D721Med (cell line): ENCODE data around the gene IFIT2.

Source experiments
- DNase-seq: peaks from one replicate; pipeline ENCODE4 v3.0.0; 2011; ENCODE audit warnings: low spot score; ENCODE audit not compliant: insufficient read length
- FAIRE-seq: peaks from 2 replicates; lab custom pipeline; 2011; peaks lifted over from hg19 to GRCh38; lab: Jason Lieb, UNC
- TF ChIP-seq, protein P1 (sequence below): IDR thresholded peaks from 2 replicates; pipeline ENCODE4 v1.5.1; 2012; ENCODE audit warnings: mild to moderate bottlenecking, control low read depth; ENCODE audit not compliant: insufficient read depth; ENCODE audit errors: missing control alignments

Gene IFIT2

DNA sequence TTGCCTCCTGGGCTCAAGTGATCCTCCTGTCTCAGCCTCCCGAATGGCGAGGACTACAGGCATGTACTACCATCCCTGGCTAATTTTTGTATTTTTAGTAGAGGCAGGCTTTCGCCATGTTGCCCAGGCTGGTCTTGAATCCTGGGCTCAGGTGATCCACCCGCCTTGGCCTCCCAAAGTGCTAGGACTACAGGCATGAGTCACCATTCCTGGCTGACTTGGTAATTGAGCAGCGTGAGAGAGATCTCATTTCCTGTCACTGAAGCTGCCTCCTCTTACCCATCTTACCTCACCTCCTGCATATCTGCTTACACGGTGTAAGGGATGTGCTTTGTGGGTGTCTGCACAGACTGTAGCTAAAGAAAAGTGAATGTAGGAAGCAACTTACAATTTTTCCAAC, 35.6 kb downstream of the IFIT2 start:
- DNase-seq (no peak), FAIRE-seq (no peak)
- TF ChIP-seq, protein P1, sequence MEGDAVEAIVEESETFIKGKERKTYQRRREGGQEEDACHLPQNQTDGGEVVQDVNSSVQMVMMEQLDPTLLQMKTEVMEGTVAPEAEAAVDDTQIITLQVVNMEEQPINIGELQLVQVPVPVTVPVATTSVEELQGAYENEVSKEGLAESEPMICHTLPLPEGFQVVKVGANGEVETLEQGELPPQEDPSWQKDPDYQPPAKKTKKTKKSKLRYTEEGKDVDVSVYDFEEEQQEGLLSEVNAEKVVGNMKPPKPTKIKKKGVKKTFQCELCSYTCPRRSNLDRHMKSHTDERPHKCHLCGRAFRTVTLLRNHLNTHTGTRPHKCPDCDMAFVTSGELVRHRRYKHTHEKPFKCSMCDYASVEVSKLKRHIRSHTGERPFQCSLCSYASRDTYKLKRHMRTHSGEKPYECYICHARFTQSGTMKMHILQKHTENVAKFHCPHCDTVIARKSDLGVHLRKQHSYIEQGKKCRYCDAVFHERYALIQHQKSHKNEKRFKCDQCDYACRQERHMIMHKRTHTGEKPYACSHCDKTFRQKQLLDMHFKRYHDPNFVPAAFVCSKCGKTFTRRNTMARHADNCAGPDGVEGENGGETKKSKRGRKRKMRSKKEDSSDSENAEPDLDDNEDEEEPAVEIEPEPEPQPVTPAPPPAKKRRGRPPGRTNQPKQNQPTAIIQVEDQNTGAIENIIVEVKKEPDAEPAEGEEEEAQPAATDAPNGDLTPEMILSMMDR, result no peak

DNA sequence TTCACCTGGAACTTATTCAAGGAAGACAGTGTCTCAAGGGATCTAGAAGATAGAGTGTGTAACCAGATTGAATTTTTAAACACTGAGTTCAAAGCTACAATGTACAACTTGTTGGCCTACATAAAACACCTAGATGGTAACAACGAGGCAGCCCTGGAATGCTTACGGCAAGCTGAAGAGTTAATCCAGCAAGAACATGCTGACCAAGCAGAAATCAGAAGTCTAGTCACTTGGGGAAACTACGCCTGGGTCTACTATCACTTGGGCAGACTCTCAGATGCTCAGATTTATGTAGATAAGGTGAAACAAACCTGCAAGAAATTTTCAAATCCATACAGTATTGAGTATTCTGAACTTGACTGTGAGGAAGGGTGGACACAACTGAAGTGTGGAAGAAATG, 36.9 kb downstream of the IFIT2 start:
- DNase-seq (no peak), FAIRE-seq (no peak)
- TF ChIP-seq, protein P1, result no peak

DNA sequence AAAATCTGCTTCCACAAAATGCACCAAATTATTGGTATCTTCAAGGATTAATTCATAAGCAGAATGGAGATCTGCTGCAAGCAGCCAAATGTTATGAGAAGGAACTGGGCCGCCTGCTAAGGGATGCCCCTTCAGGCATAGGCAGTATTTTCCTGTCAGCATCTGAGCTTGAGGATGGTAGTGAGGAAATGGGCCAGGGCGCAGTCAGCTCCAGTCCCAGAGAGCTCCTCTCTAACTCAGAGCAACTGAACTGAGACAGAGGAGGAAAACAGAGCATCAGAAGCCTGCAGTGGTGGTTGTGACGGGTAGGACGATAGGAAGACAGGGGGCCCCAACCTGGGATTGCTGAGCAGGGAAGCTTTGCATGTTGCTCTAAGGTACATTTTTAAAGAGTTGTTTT, 38.0 kb downstream of the IFIT2 start:
- FAIRE-seq (no peak), DNase-seq (no peak)
- TF ChIP-seq, protein P1, result no peak

DNA sequence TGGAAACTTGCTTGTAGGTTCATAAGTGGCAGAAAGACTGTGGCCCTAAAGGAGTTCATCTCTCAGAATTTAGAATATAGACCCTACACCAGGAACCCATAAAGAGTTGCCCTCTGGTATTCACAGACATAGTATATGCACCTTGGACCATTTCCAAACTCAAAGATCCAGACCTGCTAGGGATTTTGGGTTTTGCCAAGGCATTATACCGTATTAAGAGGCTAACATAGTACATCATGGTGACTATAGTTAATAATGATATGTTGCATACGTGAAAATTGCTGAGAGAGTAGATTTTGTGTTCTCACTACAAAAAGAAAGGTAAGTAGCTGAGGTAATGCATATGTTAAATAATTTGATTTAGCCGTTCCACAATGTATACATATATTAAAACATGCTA, 39.8 kb downstream of the IFIT2 start:
- TF ChIP-seq, protein P1, result no peak
- DNase-seq, result no peak
- no peak for FAIRE-seq

DNA sequence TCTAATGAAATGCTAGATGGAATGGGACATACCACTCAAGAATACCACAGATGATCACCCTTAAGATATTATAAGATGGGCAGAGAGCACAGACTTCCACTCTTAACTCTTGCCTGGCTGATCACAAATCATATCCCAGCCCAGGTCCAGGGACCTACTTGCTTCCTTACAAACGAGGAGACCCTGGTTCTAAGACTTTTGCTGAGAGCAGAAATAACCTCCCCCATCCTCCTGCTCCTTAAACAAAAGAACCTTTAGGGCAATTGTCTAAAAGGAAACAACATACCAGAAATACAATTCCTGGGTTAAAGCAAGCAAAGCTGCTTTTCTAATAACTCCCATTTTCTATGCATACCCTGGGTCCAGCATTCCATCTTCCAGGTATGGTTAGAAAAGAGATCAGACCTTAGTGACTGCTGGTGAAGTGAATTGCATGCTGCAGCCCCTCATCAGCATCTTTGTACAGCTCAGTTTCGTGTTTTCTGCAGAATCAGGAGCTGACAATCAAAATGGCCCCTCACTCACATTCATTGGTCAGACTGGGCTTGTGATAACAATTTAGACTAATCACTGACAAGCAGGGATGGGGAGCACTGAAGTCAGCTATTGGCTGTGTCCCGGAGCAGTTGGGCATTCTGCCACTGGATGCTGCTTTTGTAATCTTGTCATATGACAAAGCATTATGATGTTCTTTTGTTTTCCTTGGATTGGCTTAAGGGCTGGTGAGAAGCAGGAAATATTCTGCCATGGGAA, 40.5 kb downstream of the IFIT2 start:
- TF ChIP-seq, protein P1, result no peak
- DNase-seq (no peak), FAIRE-seq (no peak)

DNA sequence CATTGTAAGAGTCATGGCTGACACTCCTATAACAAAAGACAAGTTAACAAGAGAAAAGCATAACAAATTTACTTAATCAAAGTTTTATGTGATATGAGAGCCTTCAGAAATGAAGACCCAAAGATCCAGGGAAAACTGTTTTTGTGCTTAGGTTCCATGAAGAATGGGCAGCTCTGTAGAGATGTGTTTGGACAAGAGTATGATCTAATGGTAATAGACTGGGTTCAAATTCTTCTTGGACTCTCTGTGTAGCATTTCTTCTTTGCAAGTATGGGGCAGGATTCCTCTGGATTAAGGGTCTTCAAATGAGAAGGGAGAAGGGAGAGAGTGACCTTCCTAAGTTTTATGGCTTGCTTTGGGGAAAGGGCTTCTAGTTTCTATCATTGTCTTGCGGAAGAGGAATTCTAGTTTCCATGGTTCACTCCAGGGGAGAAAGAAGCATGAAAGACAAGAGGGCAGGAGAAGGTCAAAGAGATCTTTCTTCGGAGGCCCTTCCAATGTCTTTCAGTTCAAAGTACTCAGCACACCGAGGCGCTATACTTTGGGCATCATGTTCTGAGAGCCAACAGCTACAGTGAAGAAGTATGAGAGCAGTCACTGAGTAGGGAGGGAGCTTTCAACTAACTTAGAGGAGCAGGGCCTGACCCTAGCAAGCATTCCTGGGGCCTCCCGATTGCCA, 41.4 kb downstream of the IFIT2 start:
- no peak for FAIRE-seq
- TF ChIP-seq, protein P1, result no peak
- no peak for DNase-seq

DNA sequence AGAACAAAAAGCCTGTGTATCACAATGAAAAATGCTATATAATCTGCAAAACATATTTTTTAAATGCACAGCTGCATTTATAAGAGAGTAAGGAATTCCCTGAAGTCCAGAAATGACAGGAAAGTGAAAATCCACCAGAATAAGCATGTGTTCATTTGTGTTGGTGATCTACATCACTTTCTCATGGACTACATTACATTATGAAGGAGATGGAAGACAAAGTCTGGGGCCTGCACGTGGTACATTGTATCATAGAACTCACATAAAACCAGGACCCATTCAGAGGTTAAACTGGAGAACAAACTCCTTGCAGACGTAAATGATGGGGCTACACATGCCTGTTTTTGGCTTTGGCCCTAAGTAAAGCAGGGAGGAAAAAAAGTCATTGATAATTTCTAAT, 42.3 kb downstream of the IFIT2 start:
- DNase-seq, result no peak
- TF ChIP-seq, protein P1, result no peak
- no peak for FAIRE-seq
